Measurements from ENCODE around the gene PDE3B.

DNA sequence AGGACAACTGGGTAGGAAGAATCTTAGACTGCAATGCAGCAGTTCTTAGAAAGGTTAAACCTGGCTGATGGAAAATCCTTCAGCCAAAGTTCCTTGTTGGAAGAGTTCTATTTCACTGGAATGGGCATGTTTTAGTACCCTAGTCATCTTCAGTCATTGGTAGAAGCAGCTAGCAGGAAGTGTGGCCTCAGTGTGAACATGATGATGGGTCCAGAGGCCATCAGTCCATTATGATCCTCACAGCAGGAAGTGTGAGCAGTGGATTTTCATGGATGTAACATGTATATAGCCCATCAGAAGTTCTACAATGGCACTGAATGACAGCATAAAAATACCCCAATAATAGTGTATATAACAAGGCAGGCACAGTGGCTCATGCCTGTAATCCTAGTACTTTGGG lies 35.9 kb upstream of the PDE3B start:
- TF ChIP-seq, protein P1, sequence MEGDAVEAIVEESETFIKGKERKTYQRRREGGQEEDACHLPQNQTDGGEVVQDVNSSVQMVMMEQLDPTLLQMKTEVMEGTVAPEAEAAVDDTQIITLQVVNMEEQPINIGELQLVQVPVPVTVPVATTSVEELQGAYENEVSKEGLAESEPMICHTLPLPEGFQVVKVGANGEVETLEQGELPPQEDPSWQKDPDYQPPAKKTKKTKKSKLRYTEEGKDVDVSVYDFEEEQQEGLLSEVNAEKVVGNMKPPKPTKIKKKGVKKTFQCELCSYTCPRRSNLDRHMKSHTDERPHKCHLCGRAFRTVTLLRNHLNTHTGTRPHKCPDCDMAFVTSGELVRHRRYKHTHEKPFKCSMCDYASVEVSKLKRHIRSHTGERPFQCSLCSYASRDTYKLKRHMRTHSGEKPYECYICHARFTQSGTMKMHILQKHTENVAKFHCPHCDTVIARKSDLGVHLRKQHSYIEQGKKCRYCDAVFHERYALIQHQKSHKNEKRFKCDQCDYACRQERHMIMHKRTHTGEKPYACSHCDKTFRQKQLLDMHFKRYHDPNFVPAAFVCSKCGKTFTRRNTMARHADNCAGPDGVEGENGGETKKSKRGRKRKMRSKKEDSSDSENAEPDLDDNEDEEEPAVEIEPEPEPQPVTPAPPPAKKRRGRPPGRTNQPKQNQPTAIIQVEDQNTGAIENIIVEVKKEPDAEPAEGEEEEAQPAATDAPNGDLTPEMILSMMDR (IDR thresholded peaks at IDR 0.05 in 2 of 3, conservative IDR thresholded peaks at IDR 0.05 in 1 of 3; ENCODE audit: insufficient read depth in 2 of 3, low read depth in 1 of 3, low read length in 3 of 3), result no peak
- TF ChIP-seq, protein P2, sequence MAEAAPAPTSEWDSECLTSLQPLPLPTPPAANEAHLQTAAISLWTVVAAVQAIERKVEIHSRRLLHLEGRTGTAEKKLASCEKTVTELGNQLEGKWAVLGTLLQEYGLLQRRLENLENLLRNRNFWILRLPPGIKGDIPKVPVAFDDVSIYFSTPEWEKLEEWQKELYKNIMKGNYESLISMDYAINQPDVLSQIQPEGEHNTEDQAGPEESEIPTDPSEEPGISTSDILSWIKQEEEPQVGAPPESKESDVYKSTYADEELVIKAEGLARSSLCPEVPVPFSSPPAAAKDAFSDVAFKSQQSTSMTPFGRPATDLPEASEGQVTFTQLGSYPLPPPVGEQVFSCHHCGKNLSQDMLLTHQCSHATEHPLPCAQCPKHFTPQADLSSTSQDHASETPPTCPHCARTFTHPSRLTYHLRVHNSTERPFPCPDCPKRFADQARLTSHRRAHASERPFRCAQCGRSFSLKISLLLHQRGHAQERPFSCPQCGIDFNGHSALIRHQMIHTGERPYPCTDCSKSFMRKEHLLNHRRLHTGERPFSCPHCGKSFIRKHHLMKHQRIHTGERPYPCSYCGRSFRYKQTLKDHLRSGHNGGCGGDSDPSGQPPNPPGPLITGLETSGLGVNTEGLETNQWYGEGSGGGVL (CRISPR knock-in tag; IDR thresholded peaks at IDR 0.05), result no peak
- TF ChIP-seq, protein P3, sequence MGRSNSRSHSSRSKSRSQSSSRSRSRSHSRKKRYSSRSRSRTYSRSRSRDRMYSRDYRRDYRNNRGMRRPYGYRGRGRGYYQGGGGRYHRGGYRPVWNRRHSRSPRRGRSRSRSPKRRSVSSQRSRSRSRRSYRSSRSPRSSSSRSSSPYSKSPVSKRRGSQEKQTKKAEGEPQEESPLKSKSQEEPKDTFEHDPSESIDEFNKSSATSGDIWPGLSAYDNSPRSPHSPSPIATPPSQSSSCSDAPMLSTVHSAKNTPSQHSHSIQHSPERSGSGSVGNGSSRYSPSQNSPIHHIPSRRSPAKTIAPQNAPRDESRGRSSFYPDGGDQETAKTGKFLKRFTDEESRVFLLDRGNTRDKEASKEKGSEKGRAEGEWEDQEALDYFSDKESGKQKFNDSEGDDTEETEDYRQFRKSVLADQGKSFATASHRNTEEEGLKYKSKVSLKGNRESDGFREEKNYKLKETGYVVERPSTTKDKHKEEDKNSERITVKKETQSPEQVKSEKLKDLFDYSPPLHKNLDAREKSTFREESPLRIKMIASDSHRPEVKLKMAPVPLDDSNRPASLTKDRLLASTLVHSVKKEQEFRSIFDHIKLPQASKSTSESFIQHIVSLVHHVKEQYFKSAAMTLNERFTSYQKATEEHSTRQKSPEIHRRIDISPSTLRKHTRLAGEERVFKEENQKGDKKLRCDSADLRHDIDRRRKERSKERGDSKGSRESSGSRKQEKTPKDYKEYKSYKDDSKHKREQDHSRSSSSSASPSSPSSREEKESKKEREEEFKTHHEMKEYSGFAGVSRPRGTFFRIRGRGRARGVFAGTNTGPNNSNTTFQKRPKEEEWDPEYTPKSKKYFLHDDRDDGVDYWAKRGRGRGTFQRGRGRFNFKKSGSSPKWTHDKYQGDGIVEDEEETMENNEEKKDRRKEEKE (IDR thresholded peaks at IDR 0.05; ENCODE audit: borderline replicate concordance in 1 of 2, control insufficient read depth in 1 of 2, low read depth in 2 of 2, low read length in 1 of 2), result no peak
- TF ChIP-seq, protein P4, sequence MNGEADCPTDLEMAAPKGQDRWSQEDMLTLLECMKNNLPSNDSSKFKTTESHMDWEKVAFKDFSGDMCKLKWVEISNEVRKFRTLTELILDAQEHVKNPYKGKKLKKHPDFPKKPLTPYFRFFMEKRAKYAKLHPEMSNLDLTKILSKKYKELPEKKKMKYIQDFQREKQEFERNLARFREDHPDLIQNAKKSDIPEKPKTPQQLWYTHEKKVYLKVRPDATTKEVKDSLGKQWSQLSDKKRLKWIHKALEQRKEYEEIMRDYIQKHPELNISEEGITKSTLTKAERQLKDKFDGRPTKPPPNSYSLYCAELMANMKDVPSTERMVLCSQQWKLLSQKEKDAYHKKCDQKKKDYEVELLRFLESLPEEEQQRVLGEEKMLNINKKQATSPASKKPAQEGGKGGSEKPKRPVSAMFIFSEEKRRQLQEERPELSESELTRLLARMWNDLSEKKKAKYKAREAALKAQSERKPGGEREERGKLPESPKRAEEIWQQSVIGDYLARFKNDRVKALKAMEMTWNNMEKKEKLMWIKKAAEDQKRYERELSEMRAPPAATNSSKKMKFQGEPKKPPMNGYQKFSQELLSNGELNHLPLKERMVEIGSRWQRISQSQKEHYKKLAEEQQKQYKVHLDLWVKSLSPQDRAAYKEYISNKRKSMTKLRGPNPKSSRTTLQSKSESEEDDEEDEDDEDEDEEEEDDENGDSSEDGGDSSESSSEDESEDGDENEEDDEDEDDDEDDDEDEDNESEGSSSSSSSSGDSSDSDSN (IDR thresholded peaks at IDR 0.05; ENCODE audit: borderline replicate concordance in 1 of 2, low read depth in 2 of 2, low read length in 2 of 2), result no peak
- TF ChIP-seq NR4A1 (CRISPR knock-in tag; IDR thresholded peaks at IDR 0.05), result no peak
- no peak for TF ChIP-seq NR4A1 (tag; IDR thresholded peaks at IDR 0.05)
- TF ChIP-seq, protein P5, sequence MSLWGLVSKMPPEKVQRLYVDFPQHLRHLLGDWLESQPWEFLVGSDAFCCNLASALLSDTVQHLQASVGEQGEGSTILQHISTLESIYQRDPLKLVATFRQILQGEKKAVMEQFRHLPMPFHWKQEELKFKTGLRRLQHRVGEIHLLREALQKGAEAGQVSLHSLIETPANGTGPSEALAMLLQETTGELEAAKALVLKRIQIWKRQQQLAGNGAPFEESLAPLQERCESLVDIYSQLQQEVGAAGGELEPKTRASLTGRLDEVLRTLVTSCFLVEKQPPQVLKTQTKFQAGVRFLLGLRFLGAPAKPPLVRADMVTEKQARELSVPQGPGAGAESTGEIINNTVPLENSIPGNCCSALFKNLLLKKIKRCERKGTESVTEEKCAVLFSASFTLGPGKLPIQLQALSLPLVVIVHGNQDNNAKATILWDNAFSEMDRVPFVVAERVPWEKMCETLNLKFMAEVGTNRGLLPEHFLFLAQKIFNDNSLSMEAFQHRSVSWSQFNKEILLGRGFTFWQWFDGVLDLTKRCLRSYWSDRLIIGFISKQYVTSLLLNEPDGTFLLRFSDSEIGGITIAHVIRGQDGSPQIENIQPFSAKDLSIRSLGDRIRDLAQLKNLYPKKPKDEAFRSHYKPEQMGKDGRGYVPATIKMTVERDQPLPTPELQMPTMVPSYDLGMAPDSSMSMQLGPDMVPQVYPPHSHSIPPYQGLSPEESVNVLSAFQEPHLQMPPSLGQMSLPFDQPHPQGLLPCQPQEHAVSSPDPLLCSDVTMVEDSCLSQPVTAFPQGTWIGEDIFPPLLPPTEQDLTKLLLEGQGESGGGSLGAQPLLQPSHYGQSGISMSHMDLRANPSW (CRISPR knock-in tag; IDR thresholded peaks at IDR 0.05), result no peak

Data from K562 (cell line).